HEK293 (cell line): ENCODE measurements around the gene MAVS.

Source experiments
- GLIS2 ChIP-seq: fragments of 450-650 bp; formaldehyde crosslinking; IDR thresholded peaks from 2 replicates; pipeline ENCODE4 v1.5.1; 2016; ENCODE audit warnings: missing biosample characterization, missing genetic modification characterization
- REPIN1 ChIP-seq: fragments of 450-650 bp; formaldehyde crosslinking; IDR thresholded peaks from 2 replicates; pipeline ENCODE4 v1.5.1; 2017; ENCODE audit warnings: missing biosample characterization, missing genetic modification characterization, low read depth
- TRIM28 ChIP-seq: IDR thresholded peaks from 2 replicates; pipeline ENCODE4 v1.6.1; 2011; ENCODE audit warnings: low read length, control low read depth, borderline replicate concordance
- ZFP3 ChIP-seq: fragments of 450-650 bp; formaldehyde crosslinking; IDR thresholded peaks from 2 replicates; pipeline ENCODE4 v1.5.1; 2016; ENCODE audit warnings: low read depth, missing biosample characterization, missing genetic modification characterization
- ZFP37 ChIP-seq: fragments of 450-650 bp; formaldehyde crosslinking; IDR thresholded peaks from 2 replicates; pipeline ENCODE4 v1.5.1; 2016; ENCODE audit warnings: missing biosample characterization, missing genetic modification characterization
- ZFP41 ChIP-seq: fragments of 450-650 bp; formaldehyde crosslinking; IDR thresholded peaks from 2 replicates; pipeline ENCODE4 v1.5.1; 2016; ENCODE audit warnings: missing biosample characterization, missing genetic modification characterization, borderline replicate concordance
- ZNF114 ChIP-seq: fragments of 450-650 bp; formaldehyde crosslinking; IDR thresholded peaks from 2 replicates; pipeline ENCODE4 v1.5.0; 2017; ENCODE audit warnings: missing biosample characterization, missing genetic modification characterization
- ZNF121 ChIP-seq: fragments of 450-650 bp; formaldehyde crosslinking; IDR thresholded peaks from 2 replicates; pipeline ENCODE4 v1.5.1; 2016; ENCODE audit warnings: missing biosample characterization, missing genetic modification characterization
- ZNF146 ChIP-seq: fragments of 450-650 bp; formaldehyde crosslinking; IDR thresholded peaks from 2 replicates; pipeline ENCODE4 v1.5.1; 2016; ENCODE audit warnings: missing biosample characterization, missing genetic modification characterization
- ZNF155 ChIP-seq: fragments of 450-650 bp; formaldehyde crosslinking; IDR thresholded peaks from 2 replicates; pipeline ENCODE4 v1.5.1; 2016; ENCODE audit warnings: missing biosample characterization, missing genetic modification characterization
- ZNF16 ChIP-seq: fragments of 450-650 bp; formaldehyde crosslinking; IDR thresholded peaks from 2 replicates; pipeline ENCODE4 v1.5.1; 2016; ENCODE audit warnings: low read depth, missing biosample characterization, missing genetic modification characterization
- ZNF23 ChIP-seq: fragments of 450-650 bp; formaldehyde crosslinking; IDR thresholded peaks from 2 replicates; pipeline ENCODE4 v1.5.1; 2016; ENCODE audit warnings: missing biosample characterization, missing genetic modification characterization, borderline replicate concordance
- ZNF248 ChIP-seq: fragments of 450-650 bp; formaldehyde crosslinking; IDR thresholded peaks from 2 replicates; pipeline ENCODE4 v1.5.1; 2017; ENCODE audit warnings: missing biosample characterization, missing genetic modification characterization
- ZNF280C ChIP-seq: fragments of 450-650 bp; formaldehyde crosslinking; IDR thresholded peaks from 2 replicates; pipeline ENCODE4 v1.5.1; 2016; ENCODE audit warnings: missing biosample characterization, missing genetic modification characterization
- ZNF354C ChIP-seq: fragments of 450-650 bp; formaldehyde crosslinking; IDR thresholded peaks from 2 replicates; pipeline ENCODE4 v1.5.1; 2016; ENCODE audit warnings: missing biosample characterization, missing genetic modification characterization, low read depth, borderline replicate concordance
- ZNF48 ChIP-seq: fragments of 450-650 bp; formaldehyde crosslinking; IDR thresholded peaks from 2 replicates; pipeline ENCODE4 v1.5.1; 2016; ENCODE audit warnings: missing biosample characterization, missing genetic modification characterization
- ZNF501 ChIP-seq: fragments of 450-650 bp; formaldehyde crosslinking; IDR thresholded peaks from 2 replicates; pipeline ENCODE4 v1.5.1; 2016; ENCODE audit warnings: missing biosample characterization, missing genetic modification characterization
- ZNF518A ChIP-seq: fragments of 450-650 bp; formaldehyde crosslinking; conservative IDR thresholded peaks from 2 replicates; pipeline ENCODE4 v1.5.1; 2016; ENCODE audit warnings: low read depth, missing biosample characterization, missing genetic modification characterization
- ZNF530 ChIP-seq: fragments of 450-650 bp; formaldehyde crosslinking; IDR thresholded peaks from 2 replicates; pipeline ENCODE4 v1.5.1; 2016; ENCODE audit warnings: low read depth, missing biosample characterization, missing genetic modification characterization
- ZNF549 ChIP-seq: fragments of 450-650 bp; IDR thresholded peaks from 2 replicates; pipeline ENCODE4 v1.5.1; 2018; ENCODE audit warnings: missing biosample characterization, missing genetic modification characterization, mild to moderate bottlenecking, inconsistent platforms, moderate library complexity
- ZNF585B ChIP-seq: fragments of 450-650 bp; formaldehyde crosslinking; IDR thresholded peaks from 2 replicates; pipeline ENCODE4 v1.5.1; 2016; ENCODE audit warnings: missing biosample characterization, missing genetic modification characterization
- ZNF623 ChIP-seq: fragments of 450-650 bp; formaldehyde crosslinking; IDR thresholded peaks from 2 replicates; pipeline ENCODE4 v1.5.1; 2016; ENCODE audit warnings: missing biosample characterization, missing genetic modification characterization
- ZNF658 ChIP-seq: fragments of 450-650 bp; formaldehyde crosslinking; IDR thresholded peaks from 2 replicates; pipeline ENCODE4; 2016; ENCODE audit warnings: missing biosample characterization, missing genetic modification characterization
- ZNF791 ChIP-seq: fragments of 450-650 bp; formaldehyde crosslinking; IDR thresholded peaks from 2 replicates; pipeline ENCODE4 v1.5.1; 2016; ENCODE audit warnings: missing biosample characterization, missing genetic modification characterization
- ZNF830 ChIP-seq: fragments of 450-650 bp; IDR thresholded peaks from 2 replicates; pipeline ENCODE4 v1.5.0; 2018; ENCODE audit warnings: missing biosample characterization, missing genetic modification characterization, low read depth, mild to moderate bottlenecking, moderate library complexity
- TF ChIP-seq, protein P1 (sequence below): IDR thresholded peaks from 2 replicates; pipeline ENCODE4 v1.6.1; 2011; ENCODE audit warnings: mild to moderate bottlenecking, low read depth, low read length, borderline replicate concordance
- TF ChIP-seq, protein P2 (sequence below): fragments of 450-650 bp; formaldehyde crosslinking; IDR thresholded peaks from 2 replicates; pipeline ENCODE4 v1.5.1; 2016; ENCODE audit warnings: missing biosample characterization, missing genetic modification characterization

MAVS gene

DNA sequence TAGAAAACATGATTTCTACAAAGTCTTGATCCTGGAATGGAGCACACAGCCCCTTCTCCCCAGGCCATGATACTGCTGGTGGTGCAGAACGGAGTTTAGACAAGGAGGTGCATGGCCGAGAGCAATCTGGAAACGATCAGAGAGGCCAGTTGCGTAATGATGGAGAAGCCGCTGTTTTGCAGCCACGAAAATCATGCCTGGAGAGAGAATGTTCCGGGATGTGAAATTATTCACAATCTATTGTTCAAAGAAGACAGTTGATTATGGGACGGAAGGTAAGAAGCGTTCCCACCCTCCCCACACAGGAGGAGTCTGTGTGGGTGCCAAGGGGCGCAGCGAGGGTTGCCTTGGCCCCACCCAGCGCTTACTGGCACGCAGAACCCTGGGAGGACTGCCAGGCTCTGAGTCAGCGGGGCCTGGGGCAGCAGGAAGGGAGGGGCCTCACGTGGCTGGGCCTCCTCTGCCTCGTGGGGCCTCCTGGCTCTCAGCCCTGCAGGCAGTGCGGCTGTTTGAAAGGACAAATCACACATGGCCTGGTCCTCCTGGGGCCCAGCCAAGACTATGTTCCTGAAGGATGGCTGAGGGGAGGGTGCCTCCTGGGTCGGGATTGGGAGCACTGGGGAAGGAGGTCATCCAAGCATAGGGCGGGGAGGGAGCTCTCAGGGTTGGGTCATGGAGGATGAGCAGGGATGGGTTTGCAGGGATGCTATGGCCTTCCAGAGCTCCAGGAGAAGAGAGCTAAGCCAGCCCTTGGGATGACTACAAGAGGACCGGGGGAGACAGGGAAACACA is 35.0 kb upstream of the MAVS start (continued):
- TF ChIP-seq ZFP37 (tag by site-specific recombination) = peak; percentile 85; the same call in 1 of the 2 replicates
- TF ChIP-seq ZNF146 = no peak
- TF ChIP-seq ZNF23 (tag by site-specific recombination) = no peak
- no peak for TF ChIP-seq ZNF48 (tag by site-specific recombination)
- no peak for TF ChIP-seq ZNF114 (tag by site-specific recombination)
- TF ChIP-seq ZNF518A (tag by site-specific recombination) = peak; percentile 34; the same call in 1 of the 2 replicates
- TF ChIP-seq ZNF248 (tag by site-specific recombination) = no peak
- TF ChIP-seq ZNF501 (tag by site-specific recombination) = peak; percentile 67; the same call in 1 of the 2 replicates
- TF ChIP-seq GLIS2 (tag by site-specific recombination) = peak; percentile 100
- no peak for TF ChIP-seq ZNF280C (tag by site-specific recombination)
- no peak for TF ChIP-seq ZNF155 (tag by site-specific recombination)
- TF ChIP-seq ZFP41 = no peak
- TF ChIP-seq ZNF530 (tag by site-specific recombination) = no peak
- 0 out of 2 replicates have a peak, but pooled peaks have one; percentile 13 for TF ChIP-seq TRIM28
- no peak for TF ChIP-seq ZNF623 (tag by site-specific recombination)
- TF ChIP-seq ZNF791 (tag by site-specific recombination) = no peak
- TF ChIP-seq REPIN1 (tag by site-specific recombination) = no peak
- TF ChIP-seq ZNF354C (tag by site-specific recombination) = no peak
- TF ChIP-seq ZNF830 (tag by site-specific recombination) = no peak
- no peak for TF ChIP-seq ZNF549
- no peak for TF ChIP-seq ZNF121
- TF ChIP-seq ZNF585B (tag by site-specific recombination) = no peak
- TF ChIP-seq ZFP3 (tag by site-specific recombination) = no peak
- TF ChIP-seq ZNF16 (tag by site-specific recombination) = no peak
- TF ChIP-seq, protein P1, sequence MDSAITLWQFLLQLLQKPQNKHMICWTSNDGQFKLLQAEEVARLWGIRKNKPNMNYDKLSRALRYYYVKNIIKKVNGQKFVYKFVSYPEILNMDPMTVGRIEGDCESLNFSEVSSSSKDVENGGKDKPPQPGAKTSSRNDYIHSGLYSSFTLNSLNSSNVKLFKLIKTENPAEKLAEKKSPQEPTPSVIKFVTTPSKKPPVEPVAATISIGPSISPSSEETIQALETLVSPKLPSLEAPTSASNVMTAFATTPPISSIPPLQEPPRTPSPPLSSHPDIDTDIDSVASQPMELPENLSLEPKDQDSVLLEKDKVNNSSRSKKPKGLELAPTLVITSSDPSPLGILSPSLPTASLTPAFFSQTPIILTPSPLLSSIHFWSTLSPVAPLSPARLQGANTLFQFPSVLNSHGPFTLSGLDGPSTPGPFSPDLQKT = no peak
- TF ChIP-seq ZNF658 (tag by site-specific recombination) = no peak
- TF ChIP-seq, protein P2, sequence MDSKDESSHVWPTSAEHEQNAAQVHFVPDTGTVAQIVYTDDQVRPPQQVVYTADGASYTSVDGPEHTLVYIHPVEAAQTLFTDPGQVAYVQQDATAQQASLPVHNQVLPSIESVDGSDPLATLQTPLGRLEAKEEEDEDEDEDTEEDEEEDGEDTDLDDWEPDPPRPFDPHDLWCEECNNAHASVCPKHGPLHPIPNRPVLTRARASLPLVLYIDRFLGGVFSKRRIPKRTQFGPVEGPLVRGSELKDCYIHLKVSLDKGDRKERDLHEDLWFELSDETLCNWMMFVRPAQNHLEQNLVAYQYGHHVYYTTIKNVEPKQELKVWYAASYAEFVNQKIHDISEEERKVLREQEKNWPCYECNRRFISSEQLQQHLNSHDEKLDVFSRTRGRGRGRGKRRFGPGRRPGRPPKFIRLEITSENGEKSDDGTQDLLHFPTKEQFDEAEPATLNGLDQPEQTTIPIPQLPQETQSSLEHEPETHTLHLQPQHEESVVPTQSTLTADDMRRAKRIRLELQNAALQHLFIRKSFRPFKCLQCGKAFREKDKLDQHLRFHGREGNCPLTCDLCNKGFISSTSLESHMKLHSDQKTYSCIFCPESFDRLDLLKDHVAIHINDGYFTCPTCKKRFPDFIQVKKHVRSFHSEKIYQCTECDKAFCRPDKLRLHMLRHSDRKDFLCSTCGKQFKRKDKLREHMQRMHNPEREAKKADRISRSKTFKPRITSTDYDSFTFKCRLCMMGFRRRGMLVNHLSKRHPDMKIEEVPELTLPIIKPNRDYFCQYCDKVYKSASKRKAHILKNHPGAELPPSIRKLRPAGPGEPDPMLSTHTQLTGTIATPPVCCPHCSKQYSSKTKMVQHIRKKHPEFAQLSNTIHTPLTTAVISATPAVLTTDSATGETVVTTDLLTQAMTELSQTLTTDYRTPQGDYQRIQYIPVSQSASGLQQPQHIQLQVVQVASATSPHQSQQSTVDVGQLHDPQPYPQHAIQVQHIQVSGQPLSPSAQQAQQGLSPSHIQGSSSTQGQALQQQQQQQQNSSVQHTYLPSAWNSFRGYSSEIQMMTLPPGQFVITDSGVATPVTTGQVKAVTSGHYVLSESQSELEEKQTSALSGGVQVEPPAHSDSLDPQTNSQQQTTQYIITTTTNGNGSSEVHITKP (tag by site-specific recombination) = peak; percentile 95
